Ovary (tissue), 9 donors: Measurements from ENCODE around the gene ALDOC. TPM values are rescaled to one million over a fixed set of nuclear protein-coding genes. Genes with fewer than 3 reads are reported as not detected.
"Not testable (repeated sequence)": the region's sequence is repeated elsewhere in the genome, so short reads cannot be mapped to it uniquely, and the experiment has no call there.

ENCODE experiments used
- DNase-seq, 5 donors: peaks; one replicate each; pipeline ENCODE4 v3.0.0-alpha.2; 2019 to 2020
- H3K27ac ChIP-seq, 2 donors: fragments of 200-600 bp; one replicate each; pipeline versions ENCODE4 v1.5.1 to v1.8.0; 2019 to 2022
- H3K27me3 ChIP-seq: fragments of 200-600 bp; one replicate; pipeline ENCODE4 v1.8.0; 2022
- H3K36me3 ChIP-seq: fragments of 200-600 bp; sonication (generic); one replicate; pipeline ENCODE4 v1.5.1; 2019
- H3K4me1 ChIP-seq: one replicate; pipeline ENCODE4 v1.8.1; 2013; ENCODE audit warnings: mild to moderate bottlenecking, moderate library complexity; ENCODE audit not compliant: insufficient read depth
- H3K4me3 ChIP-seq: fragments of 200-600 bp; sonication (generic); one replicate; pipeline ENCODE4 v1.5.1; 2017
- H3K9me3 ChIP-seq, 2 donors: fragments of 200-600 bp in 1 of 2; sonication (generic) in 1 of 2; one replicate each; pipeline versions ENCODE4 v1.5.1 to v1.8.1; 2013 to 2019; ENCODE audit warnings: mild to moderate bottlenecking in 1 of 2, moderate library complexity in 1 of 2
- CTCF ChIP-seq, 3 donors: fragments of 450-650 bp in 2 of 3; fragments of 200-600 bp in 1 of 3; IDR thresholded peaks; one replicate each; pipeline versions ENCODE4 v1.5.1 to v1.8.0; 2016 to 2022; ENCODE audit warnings: antibody characterized with exemption in 3 of 3, mild to moderate bottlenecking in 1 of 3
- EP300 ChIP-seq: sonication (generic); formaldehyde crosslinking; IDR thresholded peaks from one replicate; pipeline ENCODE4 v1.6.1; 2017; ENCODE audit warnings: antibody characterized with exemption
- POLR2A ChIP-seq: fragments of 450-650 bp; IDR thresholded peaks from one replicate; pipeline ENCODE4 v1.6.1; 2017; ENCODE audit warnings: antibody characterized with exemption, mild to moderate bottlenecking, moderate library complexity
- WGBS, 3 donors: extraction: QIAGEN DNeasy Blood & Tissue Kit in 1 of 3; methylation state at CpG; one replicate each; pipeline versions ENCODE4 v1.1.5 to v1.1.7; 2013 to 2017; 5-methylcytosine and 5-hydroxymethylcytosine counted together
- intact Hi-C, 4 donors: fragments of 100-400 bp; cut with DNase I; formaldehyde crosslinking; loops; one replicate each; pipeline versions ENCODE4 v1.11.0 to v1.15.1; 2022 to 2023
- polyA plus RNA-seq, 2 donors: library from polyadenylated mRNA; stranded (reverse); fragments of 200-250 nt in 1 of 2; fragments of 350-450 nt in 1 of 2; fragmentation: Illumina TruSeq in 1 of 2; extraction: RNeasy Lipid Tissue Mini Kit (QIAGEN cat#74804) in 1 of 2; gene quantifications; one replicate each; pipeline ENCODE4 v1.2.3, GENCODE V29; 2013 to 2014
- total RNA-seq, 7 donors: library from RNA; depleted of rRNA in 2 of 7; stranded (reverse); fragments of >200 nt in 2 of 7; fragmentation: NEBNext Ultra II Directional in 3 of 7; extraction: Animal tissue kit (Norgen Biotek cat#: 25700) in 3 of 7; gene quantifications; one replicate each; pipeline versions ENCODE4 v1.1.0 to v1.2.4, GENCODE V29; 2016 to 2023
- donor health status: DM: no; HTN: no; CAD: no; lungs with moderate emphysema.
- donor health status: DM: no; HTN: no; CAD: no.
- donor health status: Bipolar disorder and iron deficiency.
- donor health status: DM: yes; HTN: yes; CAD: no.
- donor health status: DM: no; HTN: no; CAD: no.
- donor health status: DM: yes; HTN: yes; CAD: no.

Gene ALDOC
- total and polyA plus RNA-seq, 9 donors = 17.1 to 71.5 (median 28.4) TPM

- no peaks in the 10 kb centered on the region for H3K36me3 ChIP-seq
- no peak within 1 kb of the TSS for H3K27ac ChIP-seq
Measured at GRCh38 chr17:28613931-28614381, 37.3 kb upstream of the ALDOC start, which contains the start of gene RSKR. Gene RSKR (minus strand): TSS chr17:28614185. CDS start chr17:28614161, 24 bp downstream.

GRCh38 chr17:28612936-28613872 is 36.5 kb upstream of the ALDOC start:
- WGBS, 3 donors = 67 to 73% (median 69%) methylated on average over 6 of the region's 6 CpGs
- intact Hi-C loops = loop anchor here in 3 of 4 donors (2.0 to 5.0 kb wide), 2 partner anchors 58 to 116 kb away; no protein-coding TSS in a partner anchor
- no peaks in the 10 kb centered on the region for H3K36me3 ChIP-seq
- TF ChIP-seq POLR2A = no peak
- TF ChIP-seq CTCF (IDR thresholded peaks at IDR 0.05) = peak; percentile 12 to 48 (median 38)
- no peak for TF ChIP-seq EP300
- no peaks in the 10 kb centered on the region for H3K9me3 ChIP-seq
- no peak overlapping the region for H3K27ac ChIP-seq
- DNase-seq = peak in 1 of 5 donors; percentile 41
- H3K4me3 ChIP-seq = no peak overlapping the region
- H3K27me3 ChIP-seq = no peaks in the 10 kb centered on the region
- H3K4me1 ChIP-seq = no peaks in the 10 kb centered on the region

More at GRCh38 chr17:28613931-28614381, 37.3 kb upstream of the ALDOC start, which contains the start of gene RSKR:
- Histone ChIP-seq H3K4me1 (no peaks in the 10 kb centered on the region), H3K9me3 (no peaks in the 10 kb centered on the region), H3K4me3 (no peak within 1 kb of the TSS), H3K27me3 (no peaks in the 10 kb centered on the region)
- 72 to 80% (median 76%) methylated on average over 5 of the region's 5 CpGs for WGBS, 3 donors
- TF ChIP-seq POLR2A (no peak), CTCF (IDR thresholded peaks at IDR 0.05) (no peak), EP300 (no peak)
- no peak for DNase-seq
- intact Hi-C loops = loop anchor here in 3 of 4 donors (2.0 to 5.0 kb wide), 2 partner anchors 59 to 117 kb away; no protein-coding TSS in a partner anchor

GRCh38 chr17:28612531-28612930 is 35.8 kb upstream of the ALDOC start:
- Histone ChIP-seq H3K36me3 (no peaks in the 10 kb centered on the region), H3K4me1 (no peaks in the 10 kb centered on the region), H3K4me3 (no peak overlapping the region), H3K27ac (no peak overlapping the region), H3K9me3 (no peaks in the 10 kb centered on the region), H3K27me3 (no peaks in the 10 kb centered on the region)
- DNase-seq = no peak
- 39 to 67% (median 62%) methylated on average over 2 of the region's 2 CpGs for WGBS, 3 donors
- intact Hi-C loops = loop anchor here in 3 of 4 donors (2.0 to 5.0 kb wide), 2 partner anchors 58 to 115 kb away; no protein-coding TSS in a partner anchor
- TF ChIP-seq EP300 (no peak), CTCF (IDR thresholded peaks at IDR 0.05) (no peak), POLR2A (no peak)

- WGBS, 3 donors = 80 to 88% (median 82%) methylated on average over 8 of the region's 8 CpGs
- Histone ChIP-seq H3K36me3 (no peaks in the 10 kb centered on the region), H3K27ac (no peak overlapping the region), H3K4me3 (no peak overlapping the region), H3K4me1 (no peaks in the 10 kb centered on the region), H3K27me3 (no peaks in the 10 kb centered on the region), H3K9me3 (no peaks in the 10 kb centered on the region)
- DNase-seq = no peak
- intact Hi-C loops = loop anchor here in 2 of 4 donors (5.0 kb wide), 1 partner anchor 113 kb away; no protein-coding TSS in a partner anchor
- TF ChIP-seq EP300 (no peak), POLR2A (no peak), CTCF (IDR thresholded peaks at IDR 0.05) (no peak)
Measured at GRCh38 chr17:28610376-28610775, 33.7 kb upstream of the ALDOC start.

- H3K9me3 ChIP-seq, H3K4me3 ChIP-seq, H3K4me1 ChIP-seq, DNase-seq, intact Hi-C loops, H3K36me3 ChIP-seq, H3K27me3 ChIP-seq, H3K27ac ChIP-seq: not testable (repeated sequence)
- 88 to 94% (median 91%) methylated on average over 5 to 29 of the region's 31 CpGs for WGBS, 3 donors
Measured at GRCh38 chr17:28604031-28604430, 27.3 kb upstream of the ALDOC start.
